H1 (cell line): ENCODE results near the gene LAMB1. TPM values are rescaled to one million over a fixed set of nuclear protein-coding genes. Genes with fewer than 3 reads are reported as not detected.

ENCODE experiments used
- ATF3 ChIP-seq: IDR thresholded peaks from 2 replicates; pipeline ENCODE4 v1.6.1; 2011; ENCODE audit warnings: low read depth, mild to moderate bottlenecking, low read length; ENCODE audit not compliant: insufficient read depth
- NANOG ChIP-seq: IDR thresholded peaks from 2 replicates; pipeline ENCODE4 v1.6.1; 2011; ENCODE audit warnings: low read length, low read depth, mild to moderate bottlenecking, inconsistent platforms; ENCODE audit not compliant: insufficient read depth, poor library complexity, severe bottlenecking
- polyA plus RNA-seq, 7 experiments: library from polyadenylated mRNA; depleted of rRNA in 3 of 7; stranded (reverse) in 5 of 7; unstranded in 2 of 7; fragments of >200 nt in 5 of 7; fragments of 200-250 nt in 2 of 7; gene quantifications; 1 replicate in 5 of 7; 2 replicates in 1 of 7; 4 replicates in 1 of 7; pipeline versions ENCODE4 v1.2.1 to v1.2.3, GENCODE V29; 2011 to 2013; ENCODE audit warnings: missing spikeins in 2 of 7, mixed read lengths in 2 of 7
- small RNA-seq: library from polyadenylated mRNA; stranded (forward); fragments of <200 nt; extraction: miRNeasy Mini kit (QIAGEN cat#:217004); gene quantifications from one replicate; pipeline ENCODE3, GENCODE V24; 2013; ENCODE audit not compliant: insufficient read depth
- total RNA-seq: library from RNA; stranded (reverse); fragmentation: NEBNext Ultra II Directional; extraction: Animal tissue kit (Norgen Biotek cat#: 25700); gene quantifications from 2 replicates; pipeline ENCODE4 v1.2.1, GENCODE V29; 2021

LAMB1 gene
- total and polyA plus RNA-seq, 2 of the 8 experiments (the other 6 are each of a cell fraction or from before 2014, with no cell fraction given), result 31.9 to 38.5 TPM

GRCh38 chr7:107874111-107874510 lies 128.8 kb downstream of the LAMB1 start (continued):
- TF ChIP-seq NANOG (no peak), ATF3 (no peak)
- TF ChIP-seq, all 59 proteins: peak for 0

Small RNA genes lying within 50 kb of the gene (small RNA-seq; reads per million reads assigned to genes)
- not detected for gene RF00012

Other genes starting within 250 kb of the LAMB1 start
- not detected in 2 replicates for gene SLC26A3, start 199.9 kb downstream of the LAMB1 start, total RNA-seq
- not detected in 2 replicates for gene SLC26A3, start 199.9 kb downstream of the LAMB1 start, polyA plus RNA-seq (2011; rRNA removed)
- 63.7 and 71.4 TPM in 2 replicates for gene DLD, start 112.0 kb downstream of the LAMB1 start, total RNA-seq
- 67.8 and 88.5 TPM in 2 replicates for gene DLD, start 112.0 kb downstream of the LAMB1 start, polyA plus RNA-seq (2011; rRNA removed)
- not detected in 2 replicates for gene LAMB4, start 127.2 kb upstream of the LAMB1 start, total RNA-seq
- gene LAMB4, start 127.2 kb upstream of the LAMB1 start, polyA plus RNA-seq (2011; rRNA removed), result not detected in 2 replicates